Nephron (organoid): ENCODE data around the gene PPRC1.

Experiments used
- H3K27ac Mint-ChIP-seq, 3 experiments: 2 replicates each; pipeline ENCODE4 v1.8.0; 2020; ENCODE audit warnings: mixed read lengths in 3 of 3, mild to moderate bottlenecking in 2 of 3, moderate library complexity in 1 of 3
- H3K27me3 Mint-ChIP-seq: 2 replicates; pipeline ENCODE4 v1.8.0; 2021; ENCODE audit warnings: low read depth, mild to moderate bottlenecking, moderate library complexity, mixed read lengths
- H3K36me3 Mint-ChIP-seq: 2 replicates; pipeline ENCODE4 v1.8.0; 2020; ENCODE audit warnings: low read depth, mixed read lengths
- H3K4me1 Mint-ChIP-seq: 2 replicates; pipeline ENCODE4 v1.8.0; 2020; ENCODE audit warnings: mixed read lengths
- H3K4me3 Mint-ChIP-seq, 3 experiments: 2 replicates each; pipeline ENCODE4 v1.8.0; 2020; ENCODE audit warnings: mild to moderate bottlenecking in 3 of 3, mixed read lengths in 3 of 3, moderate library complexity in 2 of 3
- H3K9me3 Mint-ChIP-seq: 2 replicates; pipeline ENCODE4 v1.8.0; 2020; ENCODE audit warnings: mixed read lengths
- CTCF ChIP-seq, 3 experiments: fragments of 200-600 bp; sonication (generic); IDR thresholded peaks; one replicate each; pipeline ENCODE4 v1.5.0; 2021; ENCODE audit warnings: antibody characterized with exemption in 3 of 3; ENCODE audit not compliant: unreplicated experiment in 3 of 3

PPRC1 gene

GRCh38 chr10:102096449-102096848 lies 36.4 kb upstream of the PPRC1 start:
- H3K27ac Mint-ChIP-seq, result no peak overlapping the region
- no peak for TF ChIP-seq CTCF (IDR thresholded peaks at IDR 0.05; ENCODE audit: unreplicated experiment in 3 of 3)
- H3K27me3 Mint-ChIP-seq, result no peaks in the 10 kb centered on the region
- no peaks in the 10 kb centered on the region for H3K9me3 Mint-ChIP-seq
- no peak overlapping the region for H3K4me3 Mint-ChIP-seq
- H3K4me1 Mint-ChIP-seq, result no peaks in the 10 kb centered on the region
- H3K36me3 Mint-ChIP-seq, result peaks cover 28% of the 10 kb centered on the region

- H3K27ac Mint-ChIP-seq, result no peak overlapping the region
Measured at GRCh38 chr10:102101152-102101551, 31.7 kb upstream of the PPRC1 start.

GRCh38 chr10:102102421-102102820 lies 30.4 kb upstream of the PPRC1 start:
- Mint-ChIP-seq H3K9me3 (no peaks in the 10 kb centered on the region), H3K36me3 (peaks cover 24% of the 10 kb centered on the region), H3K4me1 (no peaks in the 10 kb centered on the region), H3K27ac (no peak overlapping the region), H3K27me3 (no peaks in the 10 kb centered on the region), H3K4me3 (no peak overlapping the region)
- TF ChIP-seq CTCF (IDR thresholded peaks at IDR 0.05; ENCODE audit: unreplicated experiment in 3 of 3), result no peak

More at GRCh38 chr10:102101152-102101551, 31.7 kb upstream of the PPRC1 start:
- no peak for TF ChIP-seq CTCF (IDR thresholded peaks at IDR 0.05; ENCODE audit: unreplicated experiment in 3 of 3)
- Mint-ChIP-seq H3K9me3 (no peaks in the 10 kb centered on the region), H3K4me3 (no peak overlapping the region), H3K36me3 (peaks cover 22% of the 10 kb centered on the region), H3K4me1 (no peaks in the 10 kb centered on the region), H3K27me3 (no peaks in the 10 kb centered on the region)

- no peak for TF ChIP-seq CTCF (IDR thresholded peaks at IDR 0.05; ENCODE audit: unreplicated experiment in 3 of 3)
- H3K27me3 Mint-ChIP-seq, result no peaks in the 10 kb centered on the region
Measured at GRCh38 chr10:102106998-102107397, 25.8 kb upstream of the PPRC1 start.

GRCh38 chr10:102109166-102110116 lies 23.4 kb upstream of the PPRC1 start:
- Mint-ChIP-seq H3K27me3 (no peaks in the 10 kb centered on the region), H3K36me3 (peaks cover 58% of the 10 kb centered on the region), H3K27ac (no peak overlapping the region), H3K4me3 (peak overlapping the region in 1 of 3 experiments; percentile 21), H3K4me1 (peaks cover 18% of the 10 kb centered on the region), H3K9me3 (no peaks in the 10 kb centered on the region)
- no peak for TF ChIP-seq CTCF (IDR thresholded peaks at IDR 0.05; ENCODE audit: unreplicated experiment in 3 of 3)

More at GRCh38 chr10:102106998-102107397, 25.8 kb upstream of the PPRC1 start:
- peak overlapping the region in 1 of 3 experiments; percentile 37 for H3K27ac Mint-ChIP-seq
- H3K4me1 Mint-ChIP-seq, result peaks cover 3% of the 10 kb centered on the region
- no peak overlapping the region for H3K4me3 Mint-ChIP-seq
- H3K9me3 Mint-ChIP-seq, result no peaks in the 10 kb centered on the region
- H3K36me3 Mint-ChIP-seq, result peaks cover 49% of the 10 kb centered on the region
